Transverse colon (tissue), 4 donors: Measurements from ENCODE around the gene FOSL2. TPM values are rescaled to one million over a fixed set of nuclear protein-coding genes. Genes with fewer than 3 reads are reported as not detected.

Experiments used
- DNase-seq: peaks from one replicate; pipeline ENCODE4 v3.0.0-alpha.2; 2019
- H3K27ac ChIP-seq, 4 donors: fragments of 200-600 bp; sonication (generic); 2 replicates each; pipeline ENCODE4 v1.5.1; 2016 to 2018; ENCODE audit warnings: inconsistent platforms in 4 of 4
- H3K27me3 ChIP-seq: fragments of 200-600 bp; sonication (generic); 2 replicates; pipeline ENCODE4 v1.5.1; 2017; ENCODE audit warnings: inconsistent platforms
- H3K36me3 ChIP-seq, 4 donors: fragments of 200-600 bp; sonication (generic); 2 replicates each; pipeline ENCODE4 v1.5.1; 2017 to 2019; ENCODE audit warnings: inconsistent platforms in 4 of 4
- H3K4me1 ChIP-seq, 4 donors: fragments of 200-600 bp; sonication (generic); 2 replicates each; pipeline ENCODE4 v1.5.1; 2017 to 2020; ENCODE audit warnings: inconsistent platforms in 4 of 4
- H3K4me3 ChIP-seq, 4 donors: fragments of 200-600 bp; sonication (generic); 1 replicate in 1 of 4; 2 replicates in 3 of 4; pipeline versions ENCODE4 v1.5.1 to v1.6.1; 2017 to 2019; ENCODE audit warnings: inconsistent platforms in 4 of 4
- H3K9me3 ChIP-seq, 2 donors: fragments of 200-600 bp; sonication (generic); 2 replicates each; pipeline ENCODE4 v1.5.1; 2017 to 2019; ENCODE audit warnings: inconsistent platforms in 2 of 2
- EP300 ChIP-seq: sonication (generic); formaldehyde crosslinking; IDR thresholded peaks from one replicate; pipeline ENCODE4 v1.6.1; 2017; ENCODE audit warnings: antibody characterized with exemption, low read depth
- POLR2A ChIP-seq: fragments of 450-650 bp; IDR thresholded peaks from one replicate; pipeline ENCODE4 v1.6.1; 2016; ENCODE audit warnings: antibody characterized with exemption, mild to moderate bottlenecking, moderate library complexity
- POLR2AphosphoS5 ChIP-seq, 3 donors: sonication (generic); formaldehyde crosslinking; IDR thresholded peaks; one replicate each; pipeline ENCODE4 v1.6.1; 2016; ENCODE audit warnings: antibody characterized with exemption in 3 of 3
- WGBS, 2 donors: methylation state at CpG; one replicate each; pipeline ENCODE4 v1.1.5; 2018; ENCODE audit warnings: low coverage in 1 of 2; 5-methylcytosine and 5-hydroxymethylcytosine counted together
- in situ Hi-C, 4 donors: fragments of 200-750 bp; cut with MboI; loops; one replicate each; pipeline versions ENCODE4 v1.15.0 to v1.15.1; 2017; ENCODE audit warnings: low sequenced_read_pairs in 3 of 4, low pct_ligation_motif_present in 1 of 4, low pct_unique_long_range_greater_than_20kb in 1 of 4
- intact Hi-C: fragments of 100-400 bp; cut with DNase I; formaldehyde crosslinking; loops from one replicate; pipeline ENCODE4 v1.15.1; 2023; ENCODE audit warnings: low total_unique reads
- total RNA-seq, 4 donors: library from RNA; depleted of rRNA; stranded (reverse); fragments of >200 nt; gene quantifications; one replicate each; pipeline ENCODE4 v1.1.0, GENCODE V29; 2016
- TF ChIP-seq, protein P1 (sequence below), 5 experiments: fragments of 200-600 bp in 3 of 5; fragments of 450-650 bp in 2 of 5; sonication (generic) in 3 of 5; IDR thresholded peaks; 1 replicate in 2 of 5; 2 replicates in 3 of 5; pipeline ENCODE4 v1.5.1; 2016 to 2017; ENCODE audit warnings: antibody characterized with exemption in 5 of 5, inconsistent platforms in 3 of 5, mild to moderate bottlenecking in 2 of 5, moderate library complexity in 1 of 5

The FOSL2 gene
- total RNA-seq, 4 donors from 2014 or later, result 135 to 358 (median 233) TPM

DNA sequence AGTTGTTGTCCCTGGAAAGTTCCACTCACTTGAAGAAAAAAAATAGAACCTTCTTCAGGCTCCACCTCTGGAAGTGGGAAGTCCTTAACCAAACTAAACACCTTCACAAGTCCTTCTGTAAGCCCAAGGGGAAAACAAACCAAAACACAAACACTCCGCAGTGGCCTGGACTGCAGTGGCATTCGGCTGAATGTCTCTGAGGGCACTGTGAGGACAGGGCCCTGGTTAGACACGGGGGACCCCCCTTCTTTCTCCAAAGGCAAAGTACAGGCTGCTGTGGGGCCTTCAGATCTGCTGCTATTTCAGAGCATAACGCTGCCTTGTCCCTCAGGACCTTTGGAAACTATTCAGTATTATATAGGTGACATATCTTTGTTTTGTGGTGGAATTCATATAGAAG is 28.1 kb downstream of the FOSL2 start:
- TF ChIP-seq, protein P1, sequence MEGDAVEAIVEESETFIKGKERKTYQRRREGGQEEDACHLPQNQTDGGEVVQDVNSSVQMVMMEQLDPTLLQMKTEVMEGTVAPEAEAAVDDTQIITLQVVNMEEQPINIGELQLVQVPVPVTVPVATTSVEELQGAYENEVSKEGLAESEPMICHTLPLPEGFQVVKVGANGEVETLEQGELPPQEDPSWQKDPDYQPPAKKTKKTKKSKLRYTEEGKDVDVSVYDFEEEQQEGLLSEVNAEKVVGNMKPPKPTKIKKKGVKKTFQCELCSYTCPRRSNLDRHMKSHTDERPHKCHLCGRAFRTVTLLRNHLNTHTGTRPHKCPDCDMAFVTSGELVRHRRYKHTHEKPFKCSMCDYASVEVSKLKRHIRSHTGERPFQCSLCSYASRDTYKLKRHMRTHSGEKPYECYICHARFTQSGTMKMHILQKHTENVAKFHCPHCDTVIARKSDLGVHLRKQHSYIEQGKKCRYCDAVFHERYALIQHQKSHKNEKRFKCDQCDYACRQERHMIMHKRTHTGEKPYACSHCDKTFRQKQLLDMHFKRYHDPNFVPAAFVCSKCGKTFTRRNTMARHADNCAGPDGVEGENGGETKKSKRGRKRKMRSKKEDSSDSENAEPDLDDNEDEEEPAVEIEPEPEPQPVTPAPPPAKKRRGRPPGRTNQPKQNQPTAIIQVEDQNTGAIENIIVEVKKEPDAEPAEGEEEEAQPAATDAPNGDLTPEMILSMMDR (IDR thresholded peaks at IDR 0.05), result no peak
- TF ChIP-seq POLR2A (no peak), POLR2AphosphoS5 (IDR thresholded peaks at IDR 0.05) (peak in 1 of 3 donors; percentile 41)
- H3K27me3 ChIP-seq, result no peaks in the 10 kb centered on the region
- no peak overlapping the region for H3K4me3 ChIP-seq
- H3K36me3 ChIP-seq, result peaks cover 0 to 7% (median under 1%) of the 10 kb centered on the region in 4 donors
- DNase-seq, result peak; percentile 4
- H3K4me1 ChIP-seq, result peaks cover 0 to 14% (median 3%) of the 10 kb centered on the region in 4 donors
- intact Hi-C loops (no loop called here), in situ Hi-C loops (loop anchor here in 2 of 4 donors (25.0 kb wide), 1 partner anchor 658 kb away; the partner anchor contains the start of gene MRPL33 (in 2 of the 2))
- H3K9me3 ChIP-seq, result no peaks in the 10 kb centered on the region
- 79 to 88% methylated on average over 1 to 4 of the region's 4 CpGs for WGBS, 2 donors
- no peak overlapping the region for H3K27ac ChIP-seq

DNA sequence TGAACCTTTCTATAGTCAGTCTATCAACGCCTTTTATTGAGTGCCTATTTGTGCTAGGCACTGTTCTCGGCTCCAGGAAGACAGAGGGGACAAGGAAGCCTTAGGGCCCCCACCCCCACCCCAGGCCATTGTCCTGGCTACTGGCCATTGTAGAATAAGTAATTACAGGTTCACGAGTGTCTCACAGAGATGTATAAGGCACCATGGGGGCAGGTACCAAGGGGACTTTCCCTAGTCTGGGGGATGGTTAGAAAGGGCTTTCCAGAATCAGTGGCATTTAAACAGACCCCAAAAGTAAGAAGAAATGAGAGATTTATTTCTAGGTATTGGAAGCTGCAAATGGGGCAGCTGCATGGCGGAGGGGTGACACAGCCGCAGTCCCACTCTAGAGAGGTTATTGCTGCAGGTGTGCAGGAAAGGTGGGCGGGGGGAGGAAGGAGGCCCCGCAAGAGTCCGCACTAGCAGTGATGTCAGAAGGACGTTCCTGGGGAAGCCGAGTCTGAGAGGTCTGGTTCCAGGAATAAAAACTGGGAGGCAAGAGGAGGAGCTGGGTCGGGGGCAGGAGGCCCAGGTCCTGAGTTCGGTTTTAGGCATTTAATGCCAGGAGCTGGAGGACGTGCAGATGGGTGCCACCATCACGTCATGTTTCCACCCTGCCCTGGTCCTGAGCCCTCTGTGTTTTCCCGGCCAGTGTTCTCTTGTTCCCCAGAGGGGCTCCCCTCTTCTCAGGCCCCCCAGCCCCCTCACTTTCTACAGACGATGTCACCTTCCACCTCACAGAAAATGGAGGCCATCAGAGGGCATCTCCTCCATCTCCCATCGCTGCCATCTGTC is 30.5 kb downstream of the FOSL2 start:
- WGBS, 2 donors, result 69 to 70% methylated on average over 11 to 17 of the region's 17 CpGs
- no peak for TF ChIP-seq EP300
- no peak for TF ChIP-seq POLR2A
- peak in 1 of 3 donors; percentile 17 for TF ChIP-seq POLR2AphosphoS5 (IDR thresholded peaks at IDR 0.05)
- TF ChIP-seq, protein P1 (IDR thresholded peaks at IDR 0.05), result no peak
- intact Hi-C loops, result no loop called here
- peak overlapping the region in 3 of 4 donors; percentile 41 to 69 (median 44) for H3K27ac ChIP-seq
- H3K4me1 ChIP-seq, result peaks cover 0 to 14% (median 3%) of the 10 kb centered on the region in 4 donors
- H3K27me3 ChIP-seq, result no peaks in the 10 kb centered on the region
- H3K4me3 ChIP-seq, result no peak overlapping the region
- H3K36me3 ChIP-seq, result no peaks in the 10 kb centered on the region
- DNase-seq, result no peak
- in situ Hi-C loops, result loop anchor here in 2 of 4 donors (25.0 kb wide), 1 partner anchor 661 kb away; the partner anchor contains the start of gene MRPL33 (in 2 of the 2)
- no peaks in the 10 kb centered on the region for H3K9me3 ChIP-seq

DNA sequence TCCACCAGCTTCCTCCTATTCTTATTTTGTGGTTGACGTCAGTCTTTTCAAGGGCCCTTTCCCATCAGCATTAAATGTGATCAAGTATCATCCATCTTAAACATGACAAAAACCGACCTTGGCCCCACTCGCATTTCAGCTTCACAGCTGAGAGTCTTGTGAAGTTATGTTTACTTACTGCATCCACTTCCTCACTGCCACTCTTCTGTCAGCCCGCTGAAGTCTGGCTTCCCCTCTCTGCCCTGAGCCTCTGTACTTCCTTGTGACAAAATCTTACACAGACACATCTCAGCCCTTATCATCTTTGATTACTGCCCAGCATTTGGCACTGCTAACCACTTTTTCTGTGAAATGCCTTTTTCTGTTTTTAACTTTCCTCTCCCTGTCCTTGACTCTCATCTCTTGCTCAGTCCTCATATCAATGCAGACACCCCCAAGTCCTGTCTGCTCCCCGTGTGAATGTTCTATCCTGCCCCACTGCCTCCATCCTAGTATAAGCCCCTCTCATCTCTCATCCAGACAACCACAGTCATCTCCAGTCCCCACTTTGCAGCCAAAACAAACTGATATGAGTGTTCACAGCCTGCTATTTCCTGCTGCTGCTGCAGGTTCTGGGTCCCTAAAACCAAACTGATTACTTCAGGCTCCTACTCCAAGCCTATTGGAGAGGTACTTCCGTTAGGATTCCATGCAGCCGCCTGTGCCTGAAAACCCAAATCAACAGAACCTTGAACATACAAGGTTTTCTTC is 31.4 kb downstream of the FOSL2 start:
- Histone ChIP-seq H3K4me3 (no peak overlapping the region), H3K4me1 (peaks cover 0 to 14% (median 3%) of the 10 kb centered on the region in 4 donors), H3K9me3 (no peaks in the 10 kb centered on the region), H3K27me3 (no peaks in the 10 kb centered on the region), H3K27ac (peak overlapping the region; percentile 32 to 69 (median 42)), H3K36me3 (no peaks in the 10 kb centered on the region)
- 9 to 22% methylated on average over 5 to 7 of the region's 7 CpGs for WGBS, 2 donors
- DNase-seq, result peak; percentile 48
- peak; percentile 24 for TF ChIP-seq POLR2A
- TF ChIP-seq, protein P1 (IDR thresholded peaks at IDR 0.05), result no peak
- TF ChIP-seq POLR2AphosphoS5 (IDR thresholded peaks at IDR 0.05), result peak in 1 of 3 donors; percentile 30
- in situ Hi-C loops, result loop anchor here in 2 of 4 donors (25.0 kb wide), 1 partner anchor 662 kb away; the partner anchor contains the start of gene MRPL33 (in 2 of the 2)
- intact Hi-C loops, result no loop called here
